ENCODE results near the gene PITPNM3.

PITPNM3 gene

DNA sequence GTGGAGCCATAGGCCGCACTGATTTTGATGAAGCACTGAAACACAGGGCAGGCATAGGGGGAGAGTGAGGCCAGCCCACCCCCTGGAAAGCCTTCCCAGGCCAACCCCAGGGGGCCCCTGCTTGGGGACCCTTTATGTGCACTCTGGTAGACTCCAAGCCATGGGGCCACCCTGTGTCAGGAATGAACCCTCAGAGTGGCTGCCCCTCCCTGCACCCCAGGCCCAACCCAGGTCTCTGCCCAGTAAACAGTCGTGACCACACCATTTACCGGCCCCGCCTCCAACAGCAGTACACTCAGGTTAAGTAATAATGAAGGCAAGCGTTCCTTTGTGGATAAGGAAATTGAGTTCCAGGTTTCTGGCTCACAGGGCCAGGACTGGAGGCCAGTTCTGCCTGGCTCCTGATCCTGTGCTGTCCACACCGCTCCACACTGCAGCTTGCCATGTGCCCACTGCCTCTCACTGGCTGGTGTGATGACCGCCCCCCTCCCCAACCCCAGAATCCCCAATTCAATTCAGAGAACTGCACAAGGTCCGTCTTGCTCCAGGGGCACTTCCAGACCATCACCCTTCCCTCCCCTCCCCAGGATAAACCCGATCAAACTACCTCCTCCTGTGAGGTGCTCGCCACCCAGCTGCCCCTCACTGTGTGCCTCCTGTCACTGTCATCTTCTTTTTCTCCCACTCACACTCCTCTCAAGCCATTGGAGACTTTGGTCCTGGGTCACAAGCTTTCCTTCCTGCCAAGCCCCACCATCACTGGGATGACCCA lies 98.5 kb downstream of the PITPNM3 start:
- Histone ChIP-seq H3K27me3 (ENCODE audit: insufficient read depth, low read depth, severe bottlenecking) (no peaks in the 10 kb centered on the region), H3K27ac (no peak overlapping the region), H3K36me3 (peaks cover 3% of the 10 kb centered on the region; the same call in 1 of the 2 replicates), H3K4me3 (ENCODE audit: low read depth, low read length) (no peak overlapping the region), H3K9me3 (ENCODE audit: severe bottlenecking) (no peaks in the 10 kb centered on the region)
- no peak for DNase-seq
- TF ChIP-seq, protein P1, sequence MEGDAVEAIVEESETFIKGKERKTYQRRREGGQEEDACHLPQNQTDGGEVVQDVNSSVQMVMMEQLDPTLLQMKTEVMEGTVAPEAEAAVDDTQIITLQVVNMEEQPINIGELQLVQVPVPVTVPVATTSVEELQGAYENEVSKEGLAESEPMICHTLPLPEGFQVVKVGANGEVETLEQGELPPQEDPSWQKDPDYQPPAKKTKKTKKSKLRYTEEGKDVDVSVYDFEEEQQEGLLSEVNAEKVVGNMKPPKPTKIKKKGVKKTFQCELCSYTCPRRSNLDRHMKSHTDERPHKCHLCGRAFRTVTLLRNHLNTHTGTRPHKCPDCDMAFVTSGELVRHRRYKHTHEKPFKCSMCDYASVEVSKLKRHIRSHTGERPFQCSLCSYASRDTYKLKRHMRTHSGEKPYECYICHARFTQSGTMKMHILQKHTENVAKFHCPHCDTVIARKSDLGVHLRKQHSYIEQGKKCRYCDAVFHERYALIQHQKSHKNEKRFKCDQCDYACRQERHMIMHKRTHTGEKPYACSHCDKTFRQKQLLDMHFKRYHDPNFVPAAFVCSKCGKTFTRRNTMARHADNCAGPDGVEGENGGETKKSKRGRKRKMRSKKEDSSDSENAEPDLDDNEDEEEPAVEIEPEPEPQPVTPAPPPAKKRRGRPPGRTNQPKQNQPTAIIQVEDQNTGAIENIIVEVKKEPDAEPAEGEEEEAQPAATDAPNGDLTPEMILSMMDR (IDR thresholded peaks at IDR 0.05; ENCODE audit: low read depth, low read length) = no peak

DNA sequence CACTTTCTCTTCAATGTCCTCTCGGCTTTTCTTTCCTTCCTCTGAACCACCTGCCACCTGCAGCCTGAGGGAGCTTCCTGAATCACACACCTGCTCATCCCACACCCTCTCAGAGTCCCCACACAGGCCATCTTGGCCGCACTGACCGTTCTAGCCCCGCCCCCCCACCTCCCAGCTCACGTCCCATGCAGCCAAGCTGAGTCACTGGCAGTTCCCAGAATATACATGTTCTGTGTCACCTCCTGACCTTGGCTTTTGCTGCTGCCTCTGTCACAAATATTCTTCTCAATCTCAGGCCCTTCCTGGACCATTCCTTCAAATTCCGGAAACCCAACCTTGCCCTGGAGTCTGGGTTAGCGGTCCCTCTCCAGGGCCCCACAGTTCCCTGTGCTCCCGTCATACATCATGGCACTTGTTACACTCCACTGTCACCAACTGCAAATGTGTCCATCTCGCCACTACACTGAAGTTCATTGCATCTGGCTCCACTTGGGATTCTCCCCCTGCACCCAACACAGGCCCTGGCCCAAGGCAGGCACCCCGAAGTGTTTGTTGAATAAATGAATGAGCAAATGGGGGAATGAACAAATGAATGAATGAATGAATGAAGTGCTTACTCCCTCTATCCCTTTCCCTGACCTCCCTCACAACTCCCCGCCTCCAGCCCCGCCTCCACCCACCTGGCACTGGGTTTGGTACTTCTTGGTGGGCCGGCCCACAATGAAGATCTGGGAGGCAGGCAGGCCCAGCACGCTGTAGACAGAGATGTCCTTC lies 99.3 kb downstream of the PITPNM3 start:
- H3K36me3 ChIP-seq = peaks cover 3% of the 10 kb centered on the region; the same call in 1 of the 2 replicates

DNA sequence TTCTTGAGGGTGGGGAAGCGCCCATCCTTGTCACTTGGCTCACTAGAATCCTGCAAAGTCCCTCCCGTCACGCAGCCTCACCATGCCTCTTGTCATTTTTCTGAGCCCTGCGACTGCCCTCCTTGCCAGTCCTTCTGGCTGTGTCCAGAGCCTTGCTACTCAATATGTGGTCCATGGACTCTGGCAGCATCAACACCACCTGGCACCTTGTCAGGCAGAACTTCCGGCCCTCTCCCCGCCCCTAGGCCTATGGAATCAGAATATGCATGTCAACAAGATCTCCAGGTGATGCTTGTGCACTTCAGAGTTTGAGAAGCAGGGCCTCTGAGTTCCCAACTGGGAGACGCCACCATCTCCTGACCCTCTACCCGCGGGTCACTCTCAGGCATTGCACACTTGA lies 100.0 kb downstream of the PITPNM3 start:
- no peak for DNase-seq

More for the DNA sequence above, 99.3 kb downstream of the PITPNM3 start:
- no peaks in the 10 kb centered on the region for H3K9me3 ChIP-seq (ENCODE audit: severe bottlenecking)
- H3K4me3 ChIP-seq (ENCODE audit: low read depth, low read length) = no peak overlapping the region
- TF ChIP-seq, protein P1 (IDR thresholded peaks at IDR 0.05; ENCODE audit: low read depth, low read length) = no peak
- H3K27me3 ChIP-seq (ENCODE audit: insufficient read depth, low read depth, severe bottlenecking) = no peaks in the 10 kb centered on the region
- DNase-seq = no peak
- no peak overlapping the region for H3K27ac ChIP-seq

DNA sequence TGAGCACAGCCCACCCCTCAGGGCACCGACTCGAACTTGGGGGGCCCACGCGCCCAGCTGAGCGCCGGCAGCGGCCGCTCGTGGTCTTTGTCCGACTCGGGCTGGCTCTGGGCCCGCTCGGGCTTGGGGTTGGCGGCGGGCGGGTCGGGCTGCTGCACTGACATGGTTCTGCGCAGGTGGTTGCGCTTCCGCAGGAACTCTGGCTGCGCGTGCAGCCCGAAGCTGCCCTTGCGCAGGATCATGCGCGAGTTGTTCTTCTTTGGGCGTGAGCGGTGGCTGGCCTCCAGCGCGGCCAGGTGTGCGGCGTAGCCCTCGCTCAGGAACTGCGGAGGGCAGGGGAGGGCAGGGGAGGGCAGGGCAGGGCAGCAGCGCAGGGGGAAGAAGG lies 101.0 kb downstream of the PITPNM3 start:
- TF ChIP-seq, protein P1 (IDR thresholded peaks at IDR 0.05; ENCODE audit: low read depth, low read length) = no peak
- Histone ChIP-seq H3K27me3 (ENCODE audit: insufficient read depth, low read depth, severe bottlenecking) (no peaks in the 10 kb centered on the region), H3K9me3 (ENCODE audit: severe bottlenecking) (no peaks in the 10 kb centered on the region), H3K27ac (no peak overlapping the region), H3K36me3 (peaks cover 3% of the 10 kb centered on the region), H3K4me3 (ENCODE audit: low read depth, low read length) (no peak overlapping the region)
- DNase-seq = no peak

More for the DNA sequence above, 100.0 kb downstream of the PITPNM3 start:
- H3K36me3 ChIP-seq = peaks cover 3% of the 10 kb centered on the region; the same call in 1 of the 2 replicates
- no peak overlapping the region for H3K4me3 ChIP-seq (ENCODE audit: low read depth, low read length)
- H3K27ac ChIP-seq = no peak overlapping the region
- TF ChIP-seq, protein P1 (IDR thresholded peaks at IDR 0.05; ENCODE audit: low read depth, low read length) = no peak
- H3K27me3 ChIP-seq (ENCODE audit: insufficient read depth, low read depth, severe bottlenecking) = no peaks in the 10 kb centered on the region
- H3K9me3 ChIP-seq (ENCODE audit: severe bottlenecking) = no peaks in the 10 kb centered on the region

DNA sequence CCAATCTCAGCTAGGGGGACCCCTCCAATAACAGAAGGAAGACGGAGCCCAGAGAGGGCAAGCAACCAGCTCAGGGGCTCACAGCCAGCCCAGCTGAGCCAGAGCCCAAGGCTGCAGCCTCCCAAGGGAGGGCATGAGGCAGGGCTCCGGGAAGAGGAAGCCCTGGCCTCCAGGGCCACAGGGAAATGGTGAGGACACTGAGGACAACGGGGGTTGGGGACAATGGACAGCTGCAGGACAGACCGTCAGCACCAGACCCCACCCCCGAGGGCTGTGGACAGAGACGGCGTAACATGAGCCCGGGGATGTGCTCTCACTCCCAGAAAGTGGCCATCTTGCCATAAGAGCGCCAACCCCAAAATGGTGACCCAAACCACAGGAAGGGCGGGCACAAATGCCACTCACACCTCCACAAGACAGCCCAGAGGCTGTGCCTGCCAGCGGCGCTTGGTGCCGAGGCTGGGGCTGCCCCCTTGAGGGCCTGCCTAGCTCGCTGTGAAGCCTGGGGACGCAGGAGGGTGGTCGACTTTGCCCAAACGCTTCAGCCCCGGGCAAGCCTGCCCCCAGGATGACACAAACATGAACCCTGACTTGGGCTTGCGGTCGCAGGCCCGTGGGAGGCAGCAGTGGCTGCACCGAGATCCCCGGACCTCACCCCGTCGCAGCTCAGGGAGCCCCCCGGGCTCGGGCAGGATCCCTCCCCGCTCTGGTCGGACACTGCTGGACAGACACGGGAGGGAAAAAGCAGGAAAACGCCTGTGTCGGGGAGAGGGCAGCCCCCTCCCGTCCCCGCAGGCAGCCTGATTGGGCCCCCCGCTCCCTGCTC lies 101.6 kb downstream of the PITPNM3 start:
- H3K27me3 ChIP-seq (ENCODE audit: insufficient read depth, low read depth, severe bottlenecking) = no peaks in the 10 kb centered on the region
- TF ChIP-seq, protein P1 (IDR thresholded peaks at IDR 0.05; ENCODE audit: low read depth, low read length) = no peak
- DNase-seq = no peak
- H3K9me3 ChIP-seq (ENCODE audit: severe bottlenecking) = no peaks in the 10 kb centered on the region
- no peak overlapping the region for H3K27ac ChIP-seq
- H3K4me3 ChIP-seq (ENCODE audit: low read depth, low read length) = no peak overlapping the region
- H3K36me3 ChIP-seq = peaks cover 9% of the 10 kb centered on the region
